Stimulated activated CD8-positive, alpha-beta memory T cell treated with anti-CD3 and anti-CD28 coated beads, Interleukin-15, amount 100 ng/mL, for 1 hour (primary cell): ENCODE results near the gene ISY1.

Source experiments
- DNase-seq: peaks from one replicate; pipeline ENCODE4 v3.0.0-alpha.2; 2020; ENCODE audit warnings: low read depth

The ISY1 gene

GRCh38 chr3:129087138-129087702 is 73.6 kb downstream of the ISY1 start:
- no peak for DNase-seq

GRCh38 chr3:129085818-129086217 is 75.0 kb downstream of the ISY1 start:
- DNase-seq = no peak

DNA sequence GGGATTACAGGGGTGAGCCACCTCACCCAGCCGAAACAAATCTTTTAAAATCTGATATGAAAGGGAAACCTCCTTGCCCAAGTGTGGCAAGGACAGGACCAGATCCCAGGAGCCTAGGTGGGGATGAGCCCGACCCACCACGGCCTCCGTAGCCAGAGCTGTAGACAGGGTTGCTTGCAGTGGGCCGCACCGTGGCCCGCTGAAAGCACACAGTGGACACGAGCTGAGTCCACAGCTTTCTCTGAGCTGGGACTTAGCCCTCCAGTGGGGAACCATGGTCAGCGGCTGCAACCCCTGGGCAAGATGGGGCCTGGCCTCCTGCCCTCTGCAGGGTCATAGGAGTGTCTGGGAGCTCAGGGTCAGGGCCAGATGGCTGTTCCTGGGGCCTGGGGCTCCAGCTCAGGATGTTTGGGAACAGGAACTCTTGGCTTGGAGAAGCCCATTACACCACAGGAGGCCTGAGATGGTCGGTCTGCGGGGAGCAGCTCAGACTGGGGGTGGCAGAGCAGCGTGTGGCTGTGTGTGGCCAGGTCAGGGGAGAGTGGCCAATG is 75.6 kb downstream of the ISY1 start:
- DNase-seq = no peak

DNA sequence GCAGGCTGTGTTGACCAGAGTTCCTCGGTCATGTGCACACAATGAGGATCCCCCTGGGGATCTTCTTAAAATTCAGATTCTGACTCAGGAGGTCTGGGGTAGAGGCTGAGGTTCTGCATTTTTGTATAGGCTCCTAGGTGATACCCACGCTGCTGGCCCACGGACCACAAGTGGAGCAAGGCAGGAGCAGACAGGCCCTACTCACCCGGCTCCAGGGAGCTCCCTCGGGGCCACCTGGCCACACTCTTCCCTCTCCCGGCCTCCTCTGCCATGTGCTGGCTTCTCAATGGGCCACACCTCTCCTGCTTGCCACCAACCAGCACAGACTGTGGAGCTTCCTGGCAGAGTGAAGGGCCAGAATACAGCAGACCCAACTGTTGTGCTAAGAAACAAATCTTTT is 76.4 kb downstream of the ISY1 start:
- no peak for DNase-seq

- no peak for DNase-seq
Observed at GRCh38 chr3:129082026-129082425, 78.8 kb downstream of the ISY1 start.

DNA sequence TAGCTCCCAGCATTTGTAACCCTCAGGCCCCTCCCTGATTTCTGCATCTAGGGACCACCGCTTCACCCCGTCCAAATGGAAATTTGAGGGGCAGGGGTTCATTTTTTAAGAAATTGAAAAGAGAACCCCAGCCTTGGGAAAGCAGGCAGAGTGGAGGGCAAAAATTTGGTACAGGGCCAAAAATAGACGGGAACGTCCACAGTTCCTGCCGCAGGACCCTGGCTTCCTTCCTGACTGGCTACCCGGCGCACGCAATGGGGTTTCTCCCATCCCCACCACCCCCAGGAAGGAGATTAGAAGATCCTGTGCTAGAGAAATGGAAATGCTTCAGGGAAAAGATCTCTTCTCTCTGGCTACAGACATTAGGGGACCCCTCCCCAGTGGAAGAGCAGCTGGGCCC is 79.4 kb downstream of the ISY1 start:
- DNase-seq = no peak

DNA sequence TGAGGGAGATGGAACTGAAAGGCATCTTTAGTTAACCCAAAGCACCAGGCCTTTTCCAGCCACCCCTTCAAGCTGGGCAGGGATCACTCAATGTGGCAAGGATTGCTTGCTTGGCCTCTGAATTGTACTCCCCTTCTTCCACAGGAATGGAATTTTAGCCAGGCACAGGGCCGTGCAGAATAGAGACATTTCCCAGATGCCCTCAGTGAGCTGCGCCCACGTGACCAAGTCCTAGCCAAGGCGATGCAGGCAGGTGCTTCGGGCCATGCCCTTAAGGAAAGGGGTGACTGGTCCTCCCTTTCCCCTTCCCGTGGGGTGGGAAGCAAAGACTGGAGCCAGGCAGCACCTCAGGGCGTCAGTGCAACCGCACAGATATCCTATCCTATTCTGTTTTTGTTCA is 82.4 kb downstream of the ISY1 start:
- DNase-seq = no peak
